Articular chondrocyte of knee joint (primary cell): ENCODE measurements around the gene CDC42BPA. TPM values are rescaled to one million over a fixed set of nuclear protein-coding genes. Genes with fewer than 3 reads are reported as not detected.

ENCODE experiments used
- small RNA-seq: library from RNA; depleted of rRNA; stranded (forward); fragments of <200 nt; gene quantifications from one replicate; pipeline ENCODE3, GENCODE V24; 2012
- total RNA-seq: library from RNA; depleted of rRNA; stranded (reverse); fragments of >200 nt; gene quantifications from 2 replicates; pipeline ENCODE4 v1.2.3, GENCODE V29; 2012

Gene CDC42BPA
- 80.6 and 91.7 TPM in 2 replicates for total RNA-seq

GRCh38 chr1:227318016-227318852, at the start of gene CDC42BPA:
Gene CDC42BPA (minus strand): TSS chr1:227318492. CDS start chr1:227317182, 1,310 bp downstream.

GRCh38 chr1:226940029-226940805, 378.1 kb downstream of the CDC42BPA start, which contains the start of gene COQ8A:
Gene COQ8A (plus strand): TSS chr1:226940294. CDS start chr1:226961386, 21,092 bp downstream.

Small RNA genes lying within 50 kb of the gene (small RNA-seq; reads per million reads assigned to genes)
- not detected for gene AL353689.1

Other genes starting within 250 kb of the CDC42BPA start
- gene ZNF678, start 245.1 kb upstream of the CDC42BPA start, total RNA-seq = 6.5 and 8.5 TPM in 2 replicates